ENCODE data around the gene OAS1. TPM values are rescaled to one million over a fixed set of nuclear protein-coding genes. Genes with fewer than 3 reads are reported as not detected.

The OAS1 gene
- total RNA-seq = 10.4 and 14.0 TPM in 2 replicates
- 1.6 TPM for polyA plus RNA-seq (2012)

- DNase-seq (ENCODE audit: low read depth) = peak; percentile 61
These were observed at the start of gene OAS1 for GRCh38 chr12:112906712-112907414. TSS of gene OAS1 (plus strand) at chr12:112906962. CDS start at chr12:112907040, 78 bp downstream.

GRCh38 chr12:112859291-112859690 is 47.5 kb upstream of the OAS1 start:
- DNase-seq (ENCODE audit: low read depth) = no peak

- DNase-seq (ENCODE audit: low read depth) = no peak
These were observed 46.6 kb upstream of the OAS1 start for GRCh38 chr12:112860181-112860580.

GRCh38 chr12:112861284-112861683 is 45.5 kb upstream of the OAS1 start:
- DNase-seq (ENCODE audit: low read depth) = no peak

- DNase-seq (ENCODE audit: low read depth) = peak; percentile 11
These were observed 44.0 kb upstream of the OAS1 start for GRCh38 chr12:112862636-112863290.

GRCh38 chr12:112868459-112869041 is 38.2 kb upstream of the OAS1 start:
- no peak for DNase-seq (ENCODE audit: low read depth)

GRCh38 chr12:112869091-112869490 is 37.7 kb upstream of the OAS1 start:
- no peak for DNase-seq (ENCODE audit: low read depth)

GRCh38 chr12:112869778-112870177 is 37.0 kb upstream of the OAS1 start:
- no peak for DNase-seq (ENCODE audit: low read depth)

- DNase-seq (ENCODE audit: low read depth) = no peak
These were observed 36.3 kb upstream of the OAS1 start for GRCh38 chr12:112870267-112870980.

GRCh38 chr12:112875608-112876007 is 31.2 kb upstream of the OAS1 start:
- DNase-seq (ENCODE audit: low read depth) = no peak

- no peak for DNase-seq (ENCODE audit: low read depth)
These were observed 30.3 kb upstream of the OAS1 start for GRCh38 chr12:112876506-112876905.

- DNase-seq (ENCODE audit: low read depth) = no peak
These were observed 29.8 kb upstream of the OAS1 start for GRCh38 chr12:112877006-112877405.

- DNase-seq (ENCODE audit: low read depth) = no peak
These were observed 28.3 kb upstream of the OAS1 start for GRCh38 chr12:112878488-112878887.

GRCh38 chr12:112879191-112879705 is 27.5 kb upstream of the OAS1 start:
- DNase-seq (ENCODE audit: low read depth) = no peak

- DNase-seq (ENCODE audit: low read depth) = no peak
These were observed 25.2 kb upstream of the OAS1 start for GRCh38 chr12:112881602-112882001.

- no peak for DNase-seq (ENCODE audit: low read depth)
These were observed 21.5 kb upstream of the OAS1 start for GRCh38 chr12:112885236-112885635.

- DNase-seq (ENCODE audit: low read depth) = no peak
These were observed 19.2 kb upstream of the OAS1 start for GRCh38 chr12:112887550-112887949.

- DNase-seq (ENCODE audit: low read depth) = no peak
These were observed 15.4 kb upstream of the OAS1 start for GRCh38 chr12:112891093-112892024.

- no peak for DNase-seq (ENCODE audit: low read depth)
These were observed 13.9 kb upstream of the OAS1 start for GRCh38 chr12:112892856-112893255.

- DNase-seq (ENCODE audit: low read depth) = no peak
These were observed 12.6 kb upstream of the OAS1 start for GRCh38 chr12:112894128-112894527.

- DNase-seq (ENCODE audit: low read depth) = no peak
These were observed 8.4 kb upstream of the OAS1 start for GRCh38 chr12:112898380-112898779.
